Activated T-helper 1 cell treated with anti-CD3 and anti-CD28 coated beads, Interleukin-2, amount 50 U/mL, for 16 hours (primary cell): ENCODE measurements around the gene MRPS14.

Experiments
- DNase-seq, 2 donors: peaks; one replicate each; pipeline ENCODE4 v3.0.0-alpha.2; 2020; ENCODE audit warnings: low read depth in 1 of 2, low spot score in 1 of 2

Gene MRPS14

GRCh38 chr1:174988986-174989385, 34.2 kb downstream of the MRPS14 start:
- DNase-seq = no peak

- DNase-seq = no peak
Observed at GRCh38 chr1:174988539-174988938, 34.7 kb downstream of the MRPS14 start.

- DNase-seq = no peak
Observed at GRCh38 chr1:174984952-174985351, 38.3 kb downstream of the MRPS14 start.

GRCh38 chr1:174982971-174983689, 40.1 kb downstream of the MRPS14 start:
- no peak for DNase-seq

- no peak for DNase-seq
Observed at GRCh38 chr1:174976436-174977108, 46.7 kb downstream of the MRPS14 start.

GRCh38 chr1:174975764-174976163, 47.5 kb downstream of the MRPS14 start:
- DNase-seq = no peak

GRCh38 chr1:174974711-174975119, 48.5 kb downstream of the MRPS14 start:
- DNase-seq = no peak

GRCh38 chr1:174971902-174972301, 51.3 kb downstream of the MRPS14 start:
- DNase-seq = no peak

GRCh38 chr1:174971466-174971865, 51.8 kb downstream of the MRPS14 start:
- no peak for DNase-seq

GRCh38 chr1:174969977-174970376, 53.2 kb downstream of the MRPS14 start:
- no peak for DNase-seq

- no peak for DNase-seq
Observed at GRCh38 chr1:174968750-174969244, 54.4 kb downstream of the MRPS14 start.

GRCh38 chr1:174967845-174968705, 55.1 kb downstream of the MRPS14 start:
- DNase-seq = no peak

- DNase-seq = no peak
Observed at GRCh38 chr1:174966008-174966572, 57.1 kb downstream of the MRPS14 start.

- DNase-seq = peak in 1 of 2 donors; percentile 18
Observed at GRCh38 chr1:174965362-174966007, 57.7 kb downstream of the MRPS14 start.

- DNase-seq = no peak
Observed at GRCh38 chr1:174964972-174965361, 58.3 kb downstream of the MRPS14 start.

- DNase-seq = no peak
Observed at GRCh38 chr1:174964261-174964971, 58.8 kb downstream of the MRPS14 start.

GRCh38 chr1:174963529-174964125, 59.6 kb downstream of the MRPS14 start:
- no peak for DNase-seq
